H1 (cell line): ENCODE measurements around the gene TLE4. TPM values are rescaled to one million over a fixed set of nuclear protein-coding genes. Genes with fewer than 3 reads are reported as not detected.

Source experiments
- CTCF ChIA-PET: fragments of 300-600 bp; sonication (Branson Sonifier 250); formaldehyde crosslinking; loops from one replicate; lab custom pipeline; 2021; ENCODE audit not compliant: partially characterized antibody; lab: Charles Lee
- POLR2A ChIA-PET: fragments of 300-600 bp; sonication (Branson Sonifier 250); formaldehyde crosslinking; loops from one replicate; lab custom pipeline; 2021; ENCODE audit warnings: inconsistent platforms; ENCODE audit not compliant: partially characterized antibody; lab: Charles Lee
- DNase-seq, 2 experiments: peaks; one replicate each; pipeline versions ENCODE4 v3.0.0 to v3.0.0-alpha.2; 2010 to 2022; ENCODE audit warnings: low spot score in 2 of 2, low read depth in 1 of 2, mixed read lengths in 1 of 2
- FAIRE-seq: peaks from 2 replicates; lab custom pipeline; 2011; peaks lifted over from hg19 to GRCh38; lab: Jason Lieb, UNC
- H2AFZ ChIP-seq: 2 replicates; pipeline ENCODE4 v1.8.1; 2012; ENCODE audit warnings: low read length, inconsistent platforms
- H2AK5ac ChIP-seq: 2 replicates; pipeline ENCODE4 v1.6.1; 2013; ENCODE audit warnings: low read depth, low read length
- H2BK120ac ChIP-seq: replicated peaks from 2 replicates; pipeline ENCODE3; 2013; ENCODE audit warnings: low read depth, low read length, inconsistent platforms
- H2BK12ac ChIP-seq: 2 replicates; pipeline ENCODE4 v1.6.1; 2013; ENCODE audit warnings: low read depth, low read length
- H2BK15ac ChIP-seq: 2 replicates; pipeline ENCODE4 v1.6.1; 2013; ENCODE audit warnings: low read length
- H2BK20ac ChIP-seq: 2 replicates; pipeline ENCODE4 v1.6.1; 2013; ENCODE audit warnings: low read length
- H2BK5ac ChIP-seq: 2 replicates; pipeline ENCODE4 v1.6.1; 2013; ENCODE audit warnings: low read depth, low read length
- H3K14ac ChIP-seq: 2 replicates; pipeline ENCODE4 v1.6.1; 2013; ENCODE audit warnings: inconsistent platforms; ENCODE audit not compliant: insufficient read length
- H3K18ac ChIP-seq: 2 replicates; pipeline ENCODE4 v1.6.1; 2013; ENCODE audit warnings: low read length; ENCODE audit errors: extremely low read depth
- H3K23ac ChIP-seq: 2 replicates; pipeline ENCODE4 v1.6.1; 2013; ENCODE audit warnings: inconsistent platforms; ENCODE audit not compliant: insufficient read length
- H3K23me2 ChIP-seq: 2 replicates; pipeline ENCODE4 v1.6.1; 2013; ENCODE audit warnings: low read depth, low read length
- H3K27ac ChIP-seq: 2 replicates; pipeline ENCODE4 v1.6.1; 2011; ENCODE audit warnings: low read depth, low read length, inconsistent platforms
- H3K27me3 ChIP-seq, 4 experiments: replicated peaks in 1 of 4; 1 replicate in 1 of 4; 2 replicates in 3 of 4; pipeline versions ENCODE4 v1.6.1 to v1.8.1; 2011 to 2013; ENCODE audit warnings: low read length in 3 of 4, mild to moderate bottlenecking in 3 of 4, inconsistent platforms in 2 of 4, mixed read lengths in 2 of 4, moderate library complexity in 1 of 4; ENCODE audit not compliant: control insufficient read depth in 3 of 4, insufficient read depth in 3 of 4; ENCODE audit errors: extremely low read depth in 1 of 4
- H3K36me3 ChIP-seq, 4 experiments: 2 replicates each; pipeline versions ENCODE4 v1.6.1 to v1.8.1; 2011 to 2013; ENCODE audit warnings: mild to moderate bottlenecking in 4 of 4, low read length in 3 of 4, moderate library complexity in 2 of 4, control low read depth in 1 of 4, inconsistent platforms in 1 of 4; ENCODE audit not compliant: insufficient read depth in 4 of 4, control insufficient read depth in 2 of 4
- H3K4ac ChIP-seq: replicated peaks from 2 replicates; pipeline ENCODE3; 2013; ENCODE audit warnings: low read length, low read depth, mixed read lengths, inconsistent platforms; ENCODE audit not compliant: insufficient read length
- H3K4me1 ChIP-seq, 4 experiments: replicated peaks in 1 of 4; 1 replicate in 1 of 4; 2 replicates in 3 of 4; pipeline versions ENCODE4 v1.6.1 to v1.8.1; 2011 to 2013; ENCODE audit warnings: low read length in 3 of 4, inconsistent platforms in 2 of 4, mixed read lengths in 1 of 4; ENCODE audit not compliant: insufficient read depth in 4 of 4, control insufficient read depth in 3 of 4
- H3K4me2 ChIP-seq, 2 experiments: 2 replicates each; pipeline versions ENCODE4 v1.6.1 to v1.8.1; 2011 to 2013; ENCODE audit warnings: low read depth in 2 of 2, low read length in 2 of 2, control low read depth in 1 of 2, inconsistent platforms in 1 of 2, mild to moderate bottlenecking in 1 of 2; ENCODE audit not compliant: insufficient read depth in 1 of 2
- H3K4me3 ChIP-seq, 4 experiments: fragments of 200-600, 300-600 bp in 1 of 4; sonication (generic), shearing (Covaris generic), sonication (Bioruptor Twin) in 1 of 4; 2 replicates each; pipeline versions ENCODE4 v1.5.1 to v1.8.1; 2011 to 2016; ENCODE audit warnings: low read length in 4 of 4, low read depth in 3 of 4, control low read depth in 2 of 4, inconsistent platforms in 2 of 4, mild to moderate bottlenecking in 2 of 4, mixed read lengths in 1 of 4, moderate library complexity in 1 of 4; ENCODE audit not compliant: insufficient read depth in 2 of 4; ENCODE audit errors: extremely low read depth in 1 of 4
- H3K56ac ChIP-seq: replicated peaks from 2 replicates; pipeline ENCODE3; 2013; ENCODE audit warnings: low read depth, mild to moderate bottlenecking, mixed read lengths, low read length, inconsistent platforms; ENCODE audit not compliant: insufficient read length
- H3K79me1 ChIP-seq: 2 replicates; pipeline ENCODE4 v1.6.1; 2013; ENCODE audit warnings: low read depth, low read length, control low read depth
- H3K79me2 ChIP-seq, 2 experiments: 2 replicates each; pipeline versions ENCODE4 v1.6.1 to v1.8.1; 2012 to 2013; ENCODE audit warnings: low read length in 2 of 2, mild to moderate bottlenecking in 2 of 2, inconsistent platforms in 1 of 2; ENCODE audit not compliant: insufficient read depth in 2 of 2, control insufficient read depth in 1 of 2
- H3K9ac ChIP-seq, 4 experiments: replicated peaks in 1 of 4; 1 replicate in 1 of 4; 2 replicates in 3 of 4; pipeline versions ENCODE4 v1.6.1 to v1.8.1; 2011 to 2013; ENCODE audit warnings: low read depth in 3 of 4, low read length in 3 of 4, control low read depth in 2 of 4, mild to moderate bottlenecking in 2 of 4, moderate library complexity in 2 of 4, inconsistent platforms in 1 of 4; ENCODE audit errors: extremely low read depth in 1 of 4
- H3K9me3 ChIP-seq, 2 experiments: 2 replicates each; pipeline versions ENCODE4 v1.6.1 to v1.8.1; 2012 to 2013; ENCODE audit warnings: mild to moderate bottlenecking in 2 of 2, moderate library complexity in 2 of 2, control low read depth in 1 of 2, inconsistent platforms in 1 of 2, low read depth in 1 of 2, low read length in 1 of 2, mixed read lengths in 1 of 2; ENCODE audit not compliant: insufficient read depth in 2 of 2
- H4K20me1 ChIP-seq, 2 experiments: replicated peaks in 1 of 2; 2 replicates each; pipeline versions ENCODE3 to v1.8.1; 2011 to 2013; ENCODE audit warnings: inconsistent platforms in 2 of 2, low read length in 2 of 2, mild to moderate bottlenecking in 1 of 2; ENCODE audit not compliant: insufficient read depth in 2 of 2, control insufficient read depth in 1 of 2
- H4K5ac ChIP-seq: 2 replicates; pipeline ENCODE4 v1.6.1; 2013; ENCODE audit warnings: low read length, low read depth, mixed read lengths, inconsistent platforms; ENCODE audit not compliant: insufficient read length
- H4K8ac ChIP-seq: 2 replicates; pipeline ENCODE4 v1.8.0; 2013; ENCODE audit warnings: mild to moderate bottlenecking, moderate library complexity, low read length, inconsistent platforms; ENCODE audit not compliant: insufficient read depth; ENCODE audit errors: extremely low read depth
- H4K91ac ChIP-seq: replicated peaks from 2 replicates; pipeline ENCODE3; 2013; ENCODE audit warnings: low read length, mixed read lengths, inconsistent platforms; ENCODE audit not compliant: insufficient read length
- RXRA ChIP-seq: IDR thresholded peaks from 2 replicates; pipeline ENCODE4 v1.6.1; 2011; ENCODE audit warnings: low read depth, mild to moderate bottlenecking, low read length, moderate library complexity; ENCODE audit not compliant: insufficient read depth
- SAP30 ChIP-seq: fragments of 300-600 bp; sonication (generic); IDR thresholded peaks from 2 replicates; pipeline ENCODE4 v1.7.1; 2012; ENCODE audit warnings: low read length, moderate library complexity, mild to moderate bottlenecking, inconsistent platforms; ENCODE audit not compliant: insufficient read depth, insufficient replicate concordance
- TEAD4 ChIP-seq: IDR thresholded peaks from 2 replicates; pipeline ENCODE4 v1.6.1; 2012; ENCODE audit warnings: low read depth, low read length, inconsistent platforms, mixed read lengths
- WGBS, 2 experiments: shearing (Covaris generic) in 1 of 2; methylation state at CpG; one replicate each; pipeline versions ENCODE4 v1.1.6 to v1.1.7; 2013 to 2015; ENCODE audit warnings: low lambda C conversion rate in 2 of 2, mixed read lengths in 2 of 2, inconsistent platforms in 1 of 2, low coverage in 1 of 2, missing lambda C conversion rate in 1 of 2; ENCODE audit not compliant: insufficient replicate concordance in 2 of 2, insufficient coverage in 1 of 2, insufficient read length in 1 of 2; ENCODE audit errors: extremely low coverage in 1 of 2, missing lambda C conversion rate in 1 of 2; 5-methylcytosine and 5-hydroxymethylcytosine counted together
- polyA plus RNA-seq, 7 experiments: library from polyadenylated mRNA; depleted of rRNA in 3 of 7; stranded (reverse) in 5 of 7; unstranded in 2 of 7; fragments of >200 nt in 5 of 7; fragments of 200-250 nt in 2 of 7; gene quantifications; 1 replicate in 5 of 7; 2 replicates in 1 of 7; 4 replicates in 1 of 7; pipeline versions ENCODE4 v1.2.1 to v1.2.3, GENCODE V29; 2011 to 2013; ENCODE audit warnings: missing spikeins in 2 of 7, mixed read lengths in 2 of 7
- total RNA-seq: library from RNA; stranded (reverse); fragmentation: NEBNext Ultra II Directional; extraction: Animal tissue kit (Norgen Biotek cat#: 25700); gene quantifications from 2 replicates; pipeline ENCODE4 v1.2.1, GENCODE V29; 2021

TLE4 gene
- total and polyA plus RNA-seq, 2 of the 8 experiments (the other 6 are each of a cell fraction or from before 2014, with no cell fraction given), result 32.4 to 36.9 TPM

DNA sequence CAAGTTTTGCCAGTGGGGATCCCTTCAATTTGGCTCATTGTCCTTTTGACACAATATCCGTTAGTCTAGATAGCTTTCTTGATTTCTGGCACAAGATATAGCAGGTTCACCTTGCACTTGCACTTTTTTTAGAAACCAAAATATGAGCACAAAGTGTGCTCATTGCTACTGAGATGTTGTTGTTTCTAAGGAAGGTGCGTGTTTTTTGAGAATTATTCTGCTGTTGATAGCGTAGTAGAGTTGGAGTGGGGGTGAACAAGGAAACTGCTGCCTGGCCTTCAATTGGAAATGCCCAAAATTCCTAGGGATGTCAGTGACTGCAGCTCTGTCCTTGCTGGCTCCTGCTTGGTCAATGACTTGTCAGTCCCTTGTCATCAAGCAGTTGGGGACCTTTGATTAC, 73.3 kb downstream of the TLE4 start:
- DNase-seq, result no peak
- no peak overlapping the region for H2BK15ac ChIP-seq
- no peak overlapping the region for H3K4me3 ChIP-seq
- peaks cover 0 to 6% (median 3%) of the 10 kb centered on the region in 4 experiments; a peak in 4 of 8 replicates for H3K36me3 ChIP-seq
- 93% methylated on average over 3 of the region's 3 CpGs; no CpG with 5 or more reads in 1 of the 2 experiments for WGBS, 2 experiments
- no peak overlapping the region for H3K9ac ChIP-seq
- H4K5ac ChIP-seq, result no peak overlapping the region
- H3K4ac ChIP-seq, result no peak overlapping the region
- H3K79me1 ChIP-seq, result no peaks in the 10 kb centered on the region
- H2BK12ac ChIP-seq, result no peak overlapping the region
- FAIRE-seq, result no peak
- no peak overlapping the region for H2BK20ac ChIP-seq
- no peak overlapping the region for H3K18ac ChIP-seq
- ChIA-PET POLR2A (no interaction called here), CTCF (no interaction called here)
- H3K27ac ChIP-seq, result no peak overlapping the region
- H2AK5ac ChIP-seq, result no peak overlapping the region; the same call in 1 of the 2 replicates
- H3K23ac ChIP-seq, result no peak overlapping the region
- H3K9me3 ChIP-seq, result no peaks in the 10 kb centered on the region; a peak in 1 of 4 replicates
- no peak overlapping the region for H3K4me2 ChIP-seq
- no peak overlapping the region for H2BK120ac ChIP-seq
- no peak overlapping the region for H3K56ac ChIP-seq
- H3K14ac ChIP-seq, result no peak overlapping the region
- peaks cover 0 to 2% of the 10 kb centered on the region in 2 experiments; a peak in 1 of 4 replicates for H3K79me2 ChIP-seq
- H4K91ac ChIP-seq, result no peak overlapping the region
- no peak overlapping the region for H2BK5ac ChIP-seq
- no peaks in the 10 kb centered on the region for H3K23me2 ChIP-seq
- no peak overlapping the region for H2AFZ ChIP-seq
- H3K27me3 ChIP-seq, result no peaks in the 10 kb centered on the region
- no peaks in the 10 kb centered on the region for H4K20me1 ChIP-seq
- 0 out of 7 replicates have a peak, but pooled peaks cover 0 to 2% (median 0%) of the 10 kb centered on the region in 4 experiments for H3K4me1 ChIP-seq
- no peak overlapping the region for H4K8ac ChIP-seq
- no peak for TF ChIP-seq RXRA
- TF ChIP-seq TEAD4, result no peak
- TF ChIP-seq SAP30, result no peak
